ENCODE data around the gene RUNX1.

RUNX1 gene

DNA sequence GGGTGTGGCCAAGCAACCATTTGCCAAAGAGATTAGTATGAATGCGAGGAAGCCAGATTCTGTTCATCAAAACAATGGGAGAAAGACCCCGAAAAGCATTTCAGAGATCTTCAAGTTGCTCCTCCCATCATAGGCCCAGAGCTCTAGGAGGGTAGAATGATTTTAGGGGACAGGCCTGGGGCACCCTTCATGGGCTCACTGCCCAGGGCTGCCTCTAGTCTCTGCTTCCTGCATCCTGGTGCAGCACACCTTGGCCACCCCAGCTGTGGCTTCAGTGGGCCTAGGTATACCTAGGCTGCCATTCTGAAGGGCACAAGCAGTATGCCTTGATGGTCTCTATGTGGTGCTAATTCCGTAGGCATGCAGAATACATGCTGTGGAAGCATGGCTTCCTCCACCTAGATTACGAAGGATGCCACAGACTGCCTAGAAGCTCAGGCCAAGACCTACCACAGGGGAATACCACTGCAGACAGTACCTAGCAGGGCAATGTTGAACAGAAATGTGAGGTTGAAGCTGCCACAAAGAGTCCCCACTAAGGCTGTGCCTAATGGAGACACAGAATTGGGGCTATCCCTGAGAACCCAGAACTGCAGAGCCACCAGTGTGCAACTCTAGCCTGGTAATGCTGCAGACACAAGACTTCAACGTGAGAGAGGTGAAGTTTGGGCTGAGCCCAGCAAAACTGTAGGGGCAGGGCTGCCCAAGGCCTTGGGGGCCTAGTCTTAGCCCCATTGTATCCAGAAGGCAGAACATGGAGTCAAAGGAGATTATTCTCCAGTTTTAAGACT, 221.5 kb downstream of the RUNX1 start:
- no peak for DNase-seq (ENCODE audit: low read depth, low spot score)

DNA sequence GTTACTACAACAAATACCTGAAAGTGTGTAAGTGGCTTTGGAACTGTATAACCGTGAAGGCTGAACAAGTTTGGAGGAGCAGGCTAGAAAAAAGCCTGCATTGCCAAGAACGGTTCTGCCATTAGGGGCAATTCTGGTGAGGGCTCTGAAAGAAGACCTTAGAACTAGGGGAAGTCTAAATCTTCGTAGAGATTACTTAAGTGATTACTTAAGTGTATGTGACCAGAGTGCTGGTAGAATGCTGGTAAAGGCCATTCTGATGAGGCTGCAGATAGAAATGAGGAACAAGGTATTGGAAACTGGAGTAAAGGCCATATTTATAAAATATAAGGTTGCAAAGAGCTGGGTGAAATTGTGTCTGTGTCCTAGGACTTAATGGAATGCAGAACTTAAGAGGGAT, 222.3 kb downstream of the RUNX1 start:
- DNase-seq (ENCODE audit: low read depth, low spot score) = no peak

DNA sequence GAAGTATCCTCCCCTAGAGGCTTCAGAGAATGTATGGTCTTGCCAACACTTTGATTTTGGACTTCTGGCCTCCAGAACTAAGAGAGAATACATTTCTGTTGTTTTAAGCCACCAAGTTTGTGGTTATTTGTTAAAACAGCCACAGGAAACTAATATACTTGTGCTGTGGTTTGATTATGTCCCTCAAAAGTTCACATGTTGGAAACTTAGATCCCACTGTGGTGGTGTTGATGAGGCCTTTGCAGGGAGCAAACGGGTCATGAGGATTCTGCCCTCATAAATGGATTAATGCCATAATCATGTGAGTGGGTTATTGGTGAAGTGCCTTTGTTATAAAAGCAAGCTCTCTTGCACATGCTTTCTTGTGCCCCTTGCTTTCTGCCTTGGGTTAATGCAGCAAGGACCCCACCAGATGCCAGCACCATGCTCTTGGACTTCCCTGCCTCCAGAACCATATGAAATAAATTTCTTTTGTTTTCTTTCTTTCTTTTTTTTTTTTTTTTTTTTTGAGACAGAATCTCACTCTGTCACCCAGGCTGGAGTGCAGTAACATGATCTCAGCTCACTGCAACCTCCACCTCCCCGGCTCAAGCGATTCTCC, 223.1 kb downstream of the RUNX1 start:
- DNase-seq (ENCODE audit: low read depth, low spot score) = no peak

DNA sequence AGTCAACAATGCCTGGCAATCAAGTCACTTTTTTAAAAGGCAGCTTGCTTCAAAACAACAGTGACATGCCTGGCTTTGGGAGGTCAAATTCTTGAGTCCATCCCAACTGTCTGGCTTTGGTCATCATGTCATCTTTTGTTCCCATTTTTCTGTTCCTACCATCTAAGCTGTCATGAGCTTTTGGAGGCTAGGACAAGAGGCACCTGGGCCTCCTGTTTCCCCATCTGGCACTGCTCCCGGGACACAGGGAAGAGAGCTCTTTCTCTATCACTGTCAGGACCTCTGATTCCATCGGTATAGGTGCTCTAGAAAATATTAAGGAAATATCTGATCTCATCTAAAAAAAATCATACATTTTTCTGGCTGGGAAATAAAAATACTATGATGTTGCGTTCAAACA, 224.0 kb downstream of the RUNX1 start:
- DNase-seq (ENCODE audit: low read depth, low spot score) = no peak

DNA sequence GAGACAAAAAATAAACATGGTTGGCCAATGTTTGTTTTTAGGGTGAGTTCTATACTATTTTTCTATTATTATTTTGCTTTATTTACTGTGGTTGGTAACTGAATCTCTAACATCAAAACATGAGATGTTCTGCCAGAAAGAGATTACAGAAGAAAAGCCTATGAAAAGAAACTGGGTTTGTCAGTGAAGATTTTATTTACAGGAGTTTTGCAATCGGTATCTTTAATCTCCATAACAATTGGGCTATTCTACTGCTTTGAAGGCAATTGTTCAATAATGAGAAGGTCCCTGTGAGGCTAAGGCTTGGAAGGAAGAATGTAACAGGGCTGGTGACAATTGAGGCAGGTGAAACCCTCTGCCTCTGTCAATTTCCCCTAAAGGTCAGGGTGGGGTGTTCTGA, 224.8 kb downstream of the RUNX1 start:
- no peak for DNase-seq (ENCODE audit: low read depth, low spot score)

DNA sequence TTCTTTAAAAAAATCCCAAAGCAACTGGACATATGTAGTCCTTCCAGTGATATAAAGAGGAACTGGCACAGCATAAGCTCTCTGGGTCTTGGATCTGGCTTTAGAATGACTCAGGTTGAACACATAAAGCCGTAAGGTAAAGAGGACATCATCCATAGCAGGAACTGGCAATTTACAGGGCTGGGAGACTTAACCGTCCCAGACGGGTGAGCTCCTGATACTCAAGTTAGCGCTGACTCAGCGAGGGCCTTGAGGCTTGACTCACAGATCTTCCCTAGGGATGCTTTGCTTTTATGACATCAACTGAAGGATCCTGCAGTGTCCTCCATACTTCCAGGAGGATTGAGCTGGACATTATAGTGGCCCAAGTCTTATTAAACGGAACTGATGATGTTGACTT, 226.2 kb downstream of the RUNX1 start:
- DNase-seq (ENCODE audit: low read depth, low spot score) = no peak

DNA sequence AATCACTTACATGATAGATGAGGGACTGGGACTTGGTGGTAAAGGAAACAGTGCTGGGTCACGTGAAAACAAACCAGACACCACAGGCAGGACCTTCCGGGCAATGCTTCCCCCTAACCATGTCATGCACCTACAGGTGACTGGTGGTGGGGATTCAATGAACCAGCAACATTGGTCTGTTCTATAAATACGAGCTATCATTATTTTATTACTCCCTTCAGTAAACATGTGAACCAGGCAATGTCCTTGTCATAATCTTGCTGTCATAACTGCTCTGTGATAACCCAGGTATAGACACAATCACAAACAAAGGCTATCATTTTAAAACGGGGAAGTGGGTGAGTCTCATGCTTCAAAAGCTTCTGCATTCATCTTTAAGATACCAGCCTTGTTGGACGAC, 226.9 kb downstream of the RUNX1 start:
- no peak for DNase-seq (ENCODE audit: low read depth, low spot score)

DNA sequence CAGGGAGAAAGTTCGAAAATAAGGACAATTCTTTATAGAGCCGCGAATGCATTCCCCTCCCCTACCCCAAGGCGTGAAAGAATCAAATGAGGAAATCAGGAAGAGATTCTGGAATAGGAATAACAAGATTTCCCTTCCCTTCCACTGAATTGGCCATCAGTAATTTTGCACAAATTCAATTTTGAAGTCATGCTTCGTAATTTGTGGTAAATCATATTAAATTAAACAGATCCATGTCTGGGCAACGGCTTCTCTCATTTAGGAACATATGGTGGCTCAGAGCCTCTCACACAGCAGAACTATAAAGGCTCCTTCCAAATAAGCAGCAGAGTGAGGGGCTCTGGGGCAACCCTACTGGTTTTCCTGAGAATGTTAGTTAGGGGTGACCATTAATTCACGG, 227.4 kb downstream of the RUNX1 start:
- DNase-seq (ENCODE audit: low read depth, low spot score) = no peak

DNA sequence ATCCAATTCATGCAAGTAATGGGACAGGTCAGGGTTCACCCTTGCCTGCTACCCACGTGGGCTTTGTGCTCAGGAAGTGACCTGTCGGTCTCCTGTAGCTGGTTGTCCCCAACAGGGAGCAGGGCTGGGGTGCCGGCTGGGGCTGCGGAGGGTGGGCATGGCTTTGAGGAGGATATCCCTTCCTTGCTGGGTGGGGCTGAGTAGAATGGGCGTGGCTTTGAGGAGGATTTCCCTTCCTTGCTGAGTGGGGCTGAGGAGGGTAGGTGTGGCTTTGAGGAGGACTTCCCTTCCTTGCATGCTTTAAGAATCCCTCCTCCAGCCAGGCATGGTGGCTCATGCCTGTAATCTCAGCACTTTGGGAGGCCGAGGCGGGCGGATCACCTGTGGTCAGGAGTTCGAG, 229.1 kb downstream of the RUNX1 start:
- no peak for DNase-seq (ENCODE audit: low read depth, low spot score)

DNA sequence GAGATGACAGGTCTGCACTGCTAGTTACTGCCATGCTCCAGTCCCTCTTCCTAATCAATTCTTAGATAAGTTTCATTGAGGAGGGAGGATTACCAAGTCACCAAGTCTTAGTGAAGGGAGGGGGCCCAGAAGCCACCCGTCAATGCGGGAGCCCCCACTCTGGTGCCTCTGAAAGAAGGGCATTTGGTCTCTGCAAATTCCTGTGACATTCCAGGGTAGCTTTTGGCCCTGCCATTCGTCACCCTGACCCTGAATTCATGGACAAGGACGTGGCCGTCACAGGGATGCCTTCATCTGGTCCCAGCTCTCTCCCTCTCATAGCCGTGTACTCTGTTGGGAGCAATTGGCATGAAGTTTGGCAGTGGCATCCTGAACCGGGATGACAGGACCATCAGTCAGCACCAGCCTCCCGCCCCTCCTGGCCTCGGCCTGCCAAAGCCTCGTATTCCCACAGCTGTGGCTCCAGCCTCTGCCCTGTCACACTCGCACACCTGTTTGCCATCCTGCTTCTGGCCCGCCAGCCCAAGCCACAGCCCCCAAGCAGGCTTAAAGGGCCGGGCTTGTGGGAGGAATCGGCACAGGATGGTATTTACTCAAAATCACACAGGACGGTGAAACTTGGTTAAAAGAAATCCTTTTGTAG, 229.6 kb downstream of the RUNX1 start:
- no peak for DNase-seq (ENCODE audit: low read depth, low spot score)

DNA sequence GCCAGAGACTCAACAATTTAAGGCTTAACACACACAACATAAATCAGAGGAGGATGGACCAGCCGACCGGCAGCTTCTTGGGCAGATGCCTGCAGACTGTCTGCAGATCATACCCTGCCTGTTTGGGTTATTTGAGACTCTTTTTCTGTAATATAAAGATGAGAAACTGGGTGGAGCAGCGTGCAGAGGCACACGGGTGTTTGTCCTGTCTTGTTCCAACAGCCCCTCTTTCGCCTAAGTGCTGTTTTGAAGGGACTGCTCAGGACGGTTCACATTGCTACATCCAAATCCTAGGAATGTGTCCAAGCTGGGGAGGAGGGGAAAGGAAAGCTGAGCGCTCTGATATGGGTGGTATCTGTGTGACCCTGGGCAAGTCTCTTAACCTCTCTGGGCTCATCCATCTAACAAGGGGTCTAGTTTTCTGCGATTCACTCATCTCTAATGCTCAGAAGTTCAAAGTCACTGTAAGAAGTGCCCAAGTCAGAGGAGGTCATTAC, 230.4 kb downstream of the RUNX1 start:
- DNase-seq (ENCODE audit: low read depth, low spot score) = no peak

DNA sequence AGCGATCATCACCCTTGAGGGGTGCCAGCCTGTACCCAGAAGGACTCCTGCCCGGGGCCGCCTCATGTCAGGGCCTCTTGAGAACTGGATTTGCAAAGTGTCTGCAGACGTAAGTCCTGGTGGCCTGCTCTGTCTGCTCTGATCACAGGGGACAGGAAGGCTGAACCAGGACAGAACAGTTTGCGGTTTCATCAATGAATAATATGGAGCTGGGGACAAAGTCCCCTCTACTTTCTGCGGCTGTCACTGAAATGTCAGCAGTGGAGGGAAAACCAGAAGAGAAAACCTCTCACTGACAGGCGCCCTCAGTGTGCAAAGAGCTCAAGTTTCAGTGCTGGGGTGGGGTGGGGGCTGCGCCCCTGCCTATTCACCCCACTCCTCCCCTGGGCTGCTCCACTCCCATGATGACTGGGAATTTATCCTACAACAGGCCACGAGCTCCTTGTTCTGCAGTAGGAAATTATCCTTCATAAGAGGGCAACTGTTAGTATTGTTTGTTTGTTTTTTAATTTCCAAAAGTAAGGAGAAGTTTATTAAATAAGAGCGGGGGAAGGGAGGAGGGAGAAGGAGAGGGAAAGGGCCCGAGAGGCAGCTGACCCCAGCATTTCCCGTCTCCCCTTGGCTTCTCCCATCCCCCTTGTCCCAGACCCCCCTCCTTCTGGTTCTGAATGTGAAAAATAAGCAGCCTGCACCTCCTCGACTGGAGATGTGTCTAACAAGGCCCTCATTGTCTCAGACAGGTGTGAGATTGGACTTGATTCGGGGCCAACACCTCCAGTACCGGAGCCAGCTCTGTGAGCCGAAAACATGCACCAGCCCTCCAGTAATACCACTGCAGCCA, 231.1 kb downstream of the RUNX1 start:
- DNase-seq (ENCODE audit: low read depth, low spot score) = no peak

DNA sequence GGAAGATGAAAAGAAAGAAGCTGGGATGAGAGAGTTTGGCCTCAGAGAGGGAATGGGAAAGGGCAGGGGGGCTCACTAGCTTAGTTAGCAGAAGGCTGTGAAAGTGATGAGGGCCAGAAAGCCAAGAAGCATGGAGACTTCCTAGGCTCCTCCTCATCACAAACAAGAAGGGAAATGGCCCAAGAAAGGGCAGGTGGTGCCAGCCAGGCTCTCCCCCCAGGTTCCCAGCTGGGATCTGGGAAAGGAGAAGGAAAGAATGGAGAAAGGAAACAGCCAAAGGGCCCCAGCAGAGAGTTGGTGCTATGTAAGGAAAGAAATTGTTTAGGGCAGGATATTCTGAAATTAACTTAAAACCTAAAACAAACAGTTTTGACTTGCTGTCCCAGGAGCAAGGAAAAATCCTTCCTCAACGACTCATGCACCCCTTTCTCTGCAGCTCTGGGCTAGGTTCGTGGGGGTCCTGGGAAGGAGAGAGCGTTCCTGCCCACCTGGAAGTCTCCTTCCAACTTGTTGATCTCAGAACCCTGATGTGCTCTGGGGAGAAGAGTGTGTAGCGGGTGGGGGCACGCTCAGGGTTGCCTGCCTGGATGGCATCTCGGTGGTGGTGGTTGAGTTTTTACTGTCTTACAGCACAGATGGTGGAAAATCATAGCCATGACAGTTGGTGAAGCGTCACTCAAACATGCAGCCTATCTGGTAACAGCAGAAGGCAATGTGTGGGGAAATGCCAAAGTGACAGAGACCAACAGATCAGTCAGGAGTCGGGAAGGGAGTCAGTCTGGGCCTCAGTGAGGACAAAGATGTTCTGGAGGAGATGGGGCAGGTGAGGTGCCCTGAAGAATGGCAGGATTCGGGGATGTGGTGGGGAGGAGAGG, 233.0 kb downstream of the RUNX1 start:
- DNase-seq (ENCODE audit: low read depth, low spot score) = no peak

DNA sequence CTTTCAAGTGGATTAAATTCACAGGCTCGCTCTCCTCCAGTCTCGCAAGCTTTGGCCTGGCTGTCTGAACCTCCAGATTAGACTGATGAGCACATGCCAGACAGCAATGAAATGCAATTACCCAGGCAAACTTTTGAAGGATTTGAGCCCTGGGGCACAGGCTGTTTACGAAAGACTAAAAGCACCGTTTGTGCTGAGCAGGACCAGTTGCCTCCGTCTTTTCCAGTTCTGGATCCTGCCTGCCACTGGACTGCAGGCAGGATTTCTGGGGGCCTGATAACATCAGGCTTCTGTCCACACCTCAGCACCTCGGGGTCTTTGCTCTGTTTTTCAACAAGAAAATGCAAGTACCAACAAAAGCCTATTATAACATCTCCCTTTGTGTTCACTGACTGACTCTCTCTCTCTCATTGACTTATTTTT, 234.6 kb downstream of the RUNX1 start:
- no peak for DNase-seq (ENCODE audit: low read depth, low spot score)

DNA sequence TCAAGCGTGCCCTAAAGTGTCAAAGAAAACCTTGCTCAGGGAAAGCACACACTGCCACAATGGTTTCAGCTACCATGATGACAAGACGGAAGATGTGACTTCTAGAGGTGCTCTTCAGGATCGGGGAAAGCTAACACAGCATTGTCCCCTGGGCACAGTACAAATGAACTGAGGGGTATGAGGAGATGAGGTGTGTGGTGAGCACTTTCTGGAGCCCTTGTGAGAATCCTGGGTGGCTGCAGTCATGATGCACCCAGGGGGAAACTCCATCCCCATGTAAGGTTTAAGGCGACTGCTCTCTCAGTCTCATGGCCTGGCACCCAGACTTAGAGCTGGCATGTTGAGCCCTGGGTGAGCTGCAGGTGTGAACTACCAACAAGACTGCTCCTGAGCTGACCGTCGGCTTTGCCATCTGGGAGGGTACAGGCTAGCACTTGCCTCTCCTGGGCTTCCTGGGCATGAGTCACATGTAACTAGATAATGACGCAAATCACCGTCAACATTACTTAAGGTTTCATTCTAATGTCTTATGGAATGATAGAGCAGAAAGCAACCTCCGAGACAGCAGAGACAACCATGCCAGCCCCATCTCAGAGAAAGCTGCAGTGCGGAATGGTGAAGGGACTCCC, 235.7 kb downstream of the RUNX1 start:
- no peak for DNase-seq (ENCODE audit: low read depth, low spot score)

DNA sequence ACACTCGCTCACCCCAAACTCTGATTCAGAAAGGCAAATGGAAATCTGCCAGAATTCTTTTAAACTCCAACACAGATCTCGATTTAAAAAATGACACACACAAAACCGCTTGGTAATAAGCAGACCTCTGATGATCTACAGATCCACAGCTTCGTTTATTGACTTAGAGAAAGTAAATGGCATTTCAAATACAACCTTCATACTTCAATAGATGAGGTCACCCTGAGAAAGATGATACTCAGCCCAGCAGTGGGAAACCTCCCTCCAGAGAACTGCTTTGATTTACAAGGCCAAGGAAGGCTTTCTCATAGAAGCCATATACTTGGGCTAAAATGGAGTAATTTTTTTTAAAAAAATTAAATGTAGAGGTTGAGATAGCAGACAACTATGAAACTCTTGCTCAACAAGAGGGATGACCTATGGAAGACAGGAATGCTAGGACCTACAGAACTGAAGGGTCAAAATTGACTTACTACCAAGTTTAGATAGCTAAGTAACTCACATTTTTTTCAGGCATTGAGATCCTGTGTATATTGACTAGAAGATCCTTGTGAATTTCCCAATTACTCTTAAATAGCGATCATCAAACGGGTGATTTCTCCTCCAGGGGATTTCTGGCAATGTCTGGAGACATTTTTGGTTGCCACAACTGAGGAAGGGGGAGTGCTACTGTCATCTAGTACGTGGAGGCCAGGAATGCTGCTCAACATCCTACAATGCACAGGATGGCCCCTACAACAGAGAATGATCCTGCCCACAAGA, 236.4 kb downstream of the RUNX1 start:
- no peak for DNase-seq (ENCODE audit: low read depth, low spot score)

DNA sequence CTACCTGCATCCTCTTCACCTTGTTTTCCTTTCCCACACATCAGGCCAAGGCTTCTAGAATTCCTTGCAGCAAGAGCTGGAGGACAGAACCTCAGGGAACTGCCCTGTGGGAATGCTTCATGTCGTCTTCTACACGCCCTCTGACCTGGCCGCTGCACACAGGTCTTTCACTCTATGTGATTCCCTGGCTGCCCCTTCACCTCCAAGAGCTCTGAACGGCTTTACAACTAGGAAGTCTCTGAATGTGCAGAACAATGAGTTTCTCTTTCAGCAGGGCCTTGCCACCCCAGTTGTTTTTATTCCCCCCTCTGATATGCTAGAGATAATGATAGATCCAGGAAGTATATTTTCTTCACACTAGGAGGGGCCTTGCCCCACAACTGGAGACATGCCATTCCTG, 237.7 kb downstream of the RUNX1 start:
- no peak for DNase-seq (ENCODE audit: low read depth, low spot score)

DNA sequence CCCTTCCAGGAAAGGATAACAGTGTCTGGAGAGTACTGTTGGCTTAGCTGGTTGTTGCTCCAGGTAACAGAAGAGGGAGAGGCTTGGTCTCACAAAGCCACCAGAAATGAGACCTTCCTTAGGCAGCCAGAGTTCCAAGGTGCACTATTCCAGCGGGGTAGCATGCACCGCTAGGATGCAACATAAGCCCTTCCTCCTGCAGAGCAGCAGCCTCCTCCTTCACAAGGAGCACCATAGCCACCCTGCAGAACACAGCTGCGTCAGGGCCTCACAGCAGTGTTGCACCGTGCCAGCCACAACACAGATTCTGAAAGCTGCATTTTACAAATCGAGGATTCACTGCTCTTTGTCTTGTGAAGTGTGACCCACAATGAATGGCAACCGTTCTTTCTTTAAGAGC, 238.3 kb downstream of the RUNX1 start:
- no peak for DNase-seq (ENCODE audit: low read depth, low spot score)

DNA sequence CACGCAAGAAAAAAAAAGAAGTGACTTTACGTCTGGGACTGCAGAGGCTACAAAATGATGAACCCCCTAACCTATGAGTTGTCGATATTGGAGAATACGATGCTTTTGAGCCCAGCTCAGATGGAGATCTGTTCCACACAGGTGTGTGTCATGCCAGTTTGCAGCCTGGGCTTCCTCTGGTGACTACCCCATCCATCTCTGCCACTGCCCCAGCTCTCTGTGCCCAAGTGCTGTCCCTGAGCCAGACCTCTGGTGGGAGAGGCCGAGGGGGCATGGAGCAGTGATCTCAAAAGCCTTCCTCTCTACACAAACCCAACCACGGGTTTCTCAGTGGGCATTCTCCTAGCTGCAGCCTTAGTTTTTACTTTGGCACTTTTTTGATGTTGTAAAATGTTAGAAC, 239.3 kb downstream of the RUNX1 start:
- DNase-seq (ENCODE audit: low read depth, low spot score) = no peak

All from activated naive CD8-positive, alpha-beta T cell treated with anti-CD3 and anti-CD28 coated beads, Interleukin-2, amount 50 U/mL, for 16 hours (primary cell).